ENCODE data around the gene USP3.

- TF ChIP-seq CTCF (IDR thresholded peaks at IDR 0.05) = no peak
- TF ChIP-seq EZH2 (IDR thresholded peaks at IDR 0.05) = peak; percentile 10
- TF ChIP-seq EZH2phosphoT487 (IDR thresholded peaks at IDR 0.05) = no peak
Measured at GRCh38 chr15:63502137-63502766, 2.1 kb upstream of the USP3 start.
